ENCODE data around the gene PKM. TPM values are rescaled to one million over a fixed set of nuclear protein-coding genes. Genes with fewer than 3 reads are reported as not detected.
A peak's percentile ranks its signal among the peaks of the same experiment; 100 is the strongest.
"Not testable (repeated sequence)": the region's sequence is repeated elsewhere in the genome, so short reads cannot be mapped to it uniquely, and the experiment has no call there.

PKM gene
- total RNA-seq: 951 TPM

DNA sequence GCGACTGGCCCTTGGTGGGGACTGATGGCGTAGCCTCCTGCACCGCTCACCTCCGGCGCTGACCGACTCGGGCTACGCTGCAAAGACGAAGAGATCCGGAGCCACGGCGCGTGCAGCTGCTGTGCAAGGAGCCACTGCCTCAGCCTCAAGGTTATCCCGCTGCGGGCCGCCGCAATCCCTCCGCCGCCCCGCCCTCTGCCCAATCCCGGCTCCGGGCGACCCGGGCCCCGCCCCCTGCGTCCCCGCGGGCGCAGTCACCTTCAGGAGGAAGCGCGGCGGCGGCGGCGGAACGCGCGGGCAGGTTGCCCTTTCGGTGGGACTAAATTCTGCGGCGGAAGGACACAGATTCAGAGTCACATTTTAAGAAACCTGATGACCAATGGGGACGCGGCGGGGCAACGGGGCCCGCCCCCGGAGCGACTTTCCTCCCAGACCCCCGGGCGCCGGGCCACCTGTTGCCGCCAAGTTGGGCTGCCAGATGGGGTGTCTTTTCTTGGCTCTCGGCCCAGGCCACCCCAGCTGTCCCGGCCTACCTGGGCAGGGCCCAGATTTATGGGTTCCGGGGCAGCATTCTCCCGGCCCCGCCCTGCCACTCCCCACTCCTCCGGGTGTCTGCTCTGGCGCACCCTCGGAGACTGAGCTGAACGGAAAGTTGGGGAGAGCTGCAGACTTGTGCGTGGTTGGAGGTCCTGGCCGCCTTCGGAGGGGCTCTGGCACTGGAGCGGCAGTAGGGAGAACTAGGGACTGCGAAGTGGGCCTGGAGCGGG lies at the start of gene PKM:
TSS of gene PKM (minus strand) at position 125 of the 767 bp plus-strand sequence. CDS start 12,093 bp downstream, outside the sequence.
- DNase-seq: peak; percentile 98

DNA sequence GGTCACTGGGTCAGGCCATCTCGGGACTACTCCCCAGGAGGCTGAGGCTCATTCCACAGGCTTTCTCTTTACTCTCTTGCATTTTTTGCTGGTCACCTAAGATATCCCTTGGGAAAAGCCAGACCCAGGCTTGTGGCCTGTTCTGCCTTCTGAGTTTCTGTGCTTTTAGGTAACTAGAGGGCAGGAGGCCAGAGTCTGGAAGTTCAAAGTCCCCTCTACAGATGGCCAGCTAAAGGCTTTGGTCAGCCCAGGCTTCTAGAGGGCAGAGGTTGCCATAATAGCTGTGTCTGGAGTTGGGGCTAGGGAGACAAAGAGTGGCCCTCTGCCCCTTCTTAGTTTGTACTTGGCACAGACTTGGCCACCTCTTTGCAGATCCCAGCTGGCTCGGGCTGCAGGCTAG lies 49.8 kb upstream of the PKM start:
- DNase-seq: no peak

DNA sequence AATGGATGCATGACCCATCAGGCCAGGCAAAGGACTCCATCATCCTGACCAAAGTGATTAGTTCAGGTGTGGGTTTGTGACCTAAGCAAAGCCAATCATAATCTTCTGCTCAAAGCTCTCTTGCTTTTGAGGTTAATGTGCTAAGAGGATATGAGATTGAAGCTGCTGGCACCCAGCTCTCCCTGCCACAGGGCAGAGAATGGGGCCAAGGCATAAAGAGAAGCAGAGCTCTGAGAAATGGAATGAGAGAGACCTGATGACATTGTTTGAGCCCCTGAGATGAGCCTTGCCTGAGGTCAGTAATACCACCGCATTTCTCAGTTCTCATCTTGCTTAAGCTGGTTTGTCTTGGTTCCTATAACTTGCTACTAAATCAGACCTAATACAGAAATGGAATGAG lies 47.7 kb upstream of the PKM start:
- no peak for DNase-seq

DNA sequence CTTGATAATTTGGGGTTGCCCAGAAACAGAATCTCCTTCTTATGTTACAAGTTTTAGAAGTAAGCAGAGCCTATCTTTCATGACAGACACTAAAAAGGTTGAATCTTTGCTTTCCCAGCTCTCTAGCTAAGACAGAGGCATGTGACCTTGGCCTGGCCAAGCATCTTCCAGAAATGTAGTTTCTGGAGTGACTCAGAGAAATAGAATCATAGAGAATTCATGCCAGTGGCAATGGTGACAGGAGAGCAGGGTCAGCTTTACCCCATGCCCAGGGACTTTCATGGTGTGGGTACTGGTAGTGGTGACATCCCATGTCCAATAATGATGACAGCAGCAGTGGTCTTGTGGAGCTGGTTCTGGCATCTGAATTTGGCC lies 45.3 kb upstream of the PKM start:
- DNase-seq: no peak

DNA sequence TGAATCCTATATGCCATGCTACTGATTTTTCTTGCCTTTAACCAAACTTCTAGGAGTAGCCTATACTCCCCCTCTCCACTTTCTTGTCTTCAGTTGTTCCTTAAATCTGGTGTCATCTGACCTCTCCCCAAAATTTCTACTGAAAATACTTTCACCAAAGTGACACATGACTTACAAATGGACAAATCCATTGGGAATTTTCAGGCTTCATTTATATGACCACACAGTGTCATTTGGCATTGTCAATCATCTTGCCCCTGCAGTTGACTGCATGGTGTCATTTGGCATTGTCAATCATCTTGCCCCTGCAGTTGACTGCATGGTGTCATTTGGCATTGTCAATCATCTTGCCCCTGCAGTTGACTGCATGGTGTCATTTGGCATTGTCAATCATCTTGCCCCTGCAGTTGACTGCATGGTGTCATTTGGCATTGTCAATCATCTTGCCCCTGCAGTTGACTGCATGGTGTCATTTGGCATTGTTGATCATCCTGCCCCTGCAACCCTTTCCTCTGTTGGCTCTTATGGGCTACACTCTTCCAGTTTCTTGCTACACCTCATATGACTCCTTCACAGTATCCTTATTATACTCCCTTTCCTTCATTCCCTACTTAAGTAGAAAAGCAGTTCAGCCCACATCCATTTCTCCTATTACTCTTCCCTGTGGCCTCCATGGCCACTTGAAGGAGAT lies 44.8 kb upstream of the PKM start:
- DNase-seq: not testable (repeated sequence)

DNA sequence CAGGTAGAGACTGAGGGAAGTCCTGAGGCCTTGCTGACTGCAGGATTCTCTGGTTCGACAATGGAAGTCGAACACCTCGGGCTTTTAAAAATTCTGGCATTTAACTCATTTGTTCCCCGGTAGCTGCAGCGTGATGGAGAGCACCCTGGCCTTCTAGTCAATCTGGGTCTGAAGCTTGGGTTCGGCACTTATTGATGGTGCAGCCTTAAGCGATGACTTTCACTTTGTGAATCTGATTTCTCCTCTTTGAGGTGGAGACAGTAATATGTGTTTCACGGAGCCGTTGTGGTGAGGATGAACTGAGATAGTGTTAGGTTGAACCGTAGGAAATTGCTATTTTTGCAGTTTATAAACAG lies 42.0 kb upstream of the PKM start:
- DNase-seq: no peak

DNA sequence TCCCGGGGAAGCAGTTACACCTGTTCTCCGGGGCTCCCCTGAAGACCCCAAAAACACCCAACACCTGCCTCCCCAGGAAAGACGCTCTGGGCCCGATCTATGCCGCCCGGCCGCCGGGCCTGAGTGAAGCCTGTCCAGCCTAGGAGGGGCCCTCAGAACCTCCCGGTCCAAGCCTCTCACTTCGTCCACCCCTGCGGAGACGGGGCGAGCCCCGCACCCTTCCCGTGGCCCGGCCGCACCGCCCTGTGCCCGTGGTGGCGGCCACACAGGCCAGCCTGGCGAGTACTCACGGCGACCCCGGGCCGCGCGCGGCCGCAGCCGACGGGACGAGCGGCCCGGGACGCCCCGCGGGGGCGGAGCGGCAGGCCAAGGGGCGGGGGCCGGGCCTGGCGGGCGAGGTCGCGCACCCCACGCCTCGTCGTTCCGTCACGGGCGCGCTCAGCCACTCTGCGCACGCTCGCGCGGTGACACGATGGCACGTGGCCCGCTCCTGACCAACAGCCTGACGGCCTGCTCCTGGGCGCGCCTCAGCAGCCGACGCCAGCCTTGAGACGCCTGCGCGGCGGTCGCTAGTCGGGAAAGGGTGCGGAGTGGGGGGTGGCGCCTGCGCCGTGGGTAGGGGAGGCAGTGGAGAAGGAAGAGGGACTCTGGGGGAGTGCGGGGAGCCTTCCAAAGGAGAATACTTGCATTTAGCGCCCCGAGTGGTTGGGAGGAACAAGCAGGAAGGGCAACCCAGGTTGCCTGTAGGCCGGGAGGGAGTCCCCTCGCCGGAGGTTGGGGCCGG lies 41.4 kb upstream of the PKM start, which contains the start of gene PARP6:
TSS of gene PARP6 (minus strand) at position 342 of the 784 bp plus-strand sequence. CDS start 5,077 bp downstream, outside the sequence.
- peak; percentile 99 for DNase-seq

DNA sequence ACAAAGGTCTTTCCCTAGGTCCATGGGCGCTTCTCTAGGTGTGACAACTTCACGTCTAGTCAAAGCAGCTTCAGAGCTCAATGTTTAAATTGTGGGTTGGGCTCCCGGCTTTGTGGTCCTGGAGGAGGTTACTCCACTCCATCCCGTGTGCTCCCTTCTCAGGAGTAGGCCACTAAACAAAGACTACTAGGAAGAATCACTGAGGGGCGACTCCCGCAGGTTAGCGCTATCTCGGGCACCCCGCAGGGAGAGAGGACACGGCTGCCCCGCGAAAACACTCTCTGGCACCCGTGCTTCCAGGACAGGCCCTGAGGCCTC lies 40.9 kb upstream of the PKM start:
- DNase-seq: peak; percentile 31

DNA sequence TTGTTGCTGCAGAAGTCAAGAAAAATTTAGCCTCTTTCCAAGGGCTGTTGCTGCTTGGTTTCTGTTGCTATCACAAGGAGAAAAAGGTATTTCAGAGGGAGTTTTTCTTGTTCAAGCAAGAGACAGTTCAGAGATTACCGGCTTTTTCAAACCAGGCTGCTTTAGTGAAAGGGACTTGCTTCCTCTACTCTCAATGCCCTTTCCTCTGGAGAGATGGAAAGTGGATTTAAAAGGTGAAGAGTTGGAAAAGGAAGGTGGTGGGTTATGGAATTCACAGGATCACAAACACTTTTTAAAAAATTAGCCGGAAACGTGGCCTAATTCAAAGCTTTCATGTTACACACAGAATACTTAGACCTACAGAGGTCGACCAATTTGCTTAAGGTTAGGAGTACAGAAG lies 40.2 kb upstream of the PKM start:
- no peak for DNase-seq

DNA sequence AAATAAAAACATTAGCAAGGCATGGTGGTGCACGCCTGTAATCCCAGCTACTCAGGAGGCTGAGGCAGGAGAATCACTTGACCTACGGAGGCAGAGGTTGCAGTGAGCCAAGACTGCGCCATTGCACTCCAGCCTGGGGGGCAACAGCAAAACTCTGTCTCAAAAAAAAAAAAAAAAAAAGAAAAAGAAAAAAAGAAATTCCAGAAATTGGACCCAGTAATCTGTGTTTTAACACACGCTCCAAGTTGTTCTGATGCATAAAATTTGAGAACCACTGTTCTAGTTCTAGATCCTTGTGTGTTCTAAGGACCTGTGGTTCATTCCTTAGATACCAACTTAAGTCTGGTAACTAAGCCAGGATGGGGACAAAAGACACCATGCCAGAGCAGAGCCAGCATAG lies 38.7 kb upstream of the PKM start:
- DNase-seq: no peak

DNA sequence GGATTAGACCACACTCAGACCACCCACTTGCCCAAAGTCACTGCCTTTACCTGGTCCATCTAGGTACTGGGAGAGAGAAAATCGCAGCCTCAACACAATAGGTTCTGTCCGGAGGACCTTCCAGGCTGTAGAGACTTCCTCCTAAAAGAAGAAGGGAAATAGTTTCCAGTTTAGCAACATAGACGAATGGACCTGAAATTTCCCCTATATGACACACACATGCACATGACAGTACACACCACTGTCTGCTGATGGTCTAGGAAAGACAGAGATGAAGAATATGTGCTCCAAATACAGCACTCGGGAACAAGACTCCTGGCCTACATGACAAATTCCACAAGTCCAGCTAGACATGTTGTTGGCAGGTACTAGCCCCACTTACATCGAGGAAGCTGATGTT lies 34.0 kb upstream of the PKM start:
- DNase-seq: no peak

DNA sequence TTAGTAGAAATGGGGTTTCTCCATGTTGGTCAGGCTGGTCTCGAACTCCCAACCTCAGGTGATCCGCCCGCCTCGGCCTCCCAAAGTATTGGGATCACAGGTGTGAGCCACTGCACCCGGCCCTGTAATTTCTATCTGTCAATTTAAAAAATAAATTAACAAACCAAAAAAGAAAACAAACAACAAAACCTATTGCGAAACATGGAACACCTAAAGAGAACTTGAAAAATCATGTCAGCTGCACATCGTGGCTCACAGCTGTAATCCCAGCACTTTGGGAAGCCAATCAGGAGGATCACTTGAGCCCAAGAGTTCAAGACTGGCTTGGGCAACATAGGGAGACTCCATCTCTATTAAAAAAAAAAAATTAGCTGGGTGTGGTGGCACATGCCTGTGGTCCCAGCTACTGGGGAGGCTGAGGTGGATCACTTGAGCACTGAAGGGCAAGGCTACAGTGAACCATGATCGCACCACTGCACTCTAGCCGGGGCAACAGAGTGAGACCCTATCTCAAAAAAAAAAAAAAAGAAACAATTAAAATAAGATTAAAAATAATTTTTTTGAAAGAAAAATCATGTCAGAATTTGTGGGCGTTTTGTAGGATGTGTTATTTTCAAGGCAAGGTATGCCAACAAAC lies 21.8 kb upstream of the PKM start:
- DNase-seq: no peak

DNA sequence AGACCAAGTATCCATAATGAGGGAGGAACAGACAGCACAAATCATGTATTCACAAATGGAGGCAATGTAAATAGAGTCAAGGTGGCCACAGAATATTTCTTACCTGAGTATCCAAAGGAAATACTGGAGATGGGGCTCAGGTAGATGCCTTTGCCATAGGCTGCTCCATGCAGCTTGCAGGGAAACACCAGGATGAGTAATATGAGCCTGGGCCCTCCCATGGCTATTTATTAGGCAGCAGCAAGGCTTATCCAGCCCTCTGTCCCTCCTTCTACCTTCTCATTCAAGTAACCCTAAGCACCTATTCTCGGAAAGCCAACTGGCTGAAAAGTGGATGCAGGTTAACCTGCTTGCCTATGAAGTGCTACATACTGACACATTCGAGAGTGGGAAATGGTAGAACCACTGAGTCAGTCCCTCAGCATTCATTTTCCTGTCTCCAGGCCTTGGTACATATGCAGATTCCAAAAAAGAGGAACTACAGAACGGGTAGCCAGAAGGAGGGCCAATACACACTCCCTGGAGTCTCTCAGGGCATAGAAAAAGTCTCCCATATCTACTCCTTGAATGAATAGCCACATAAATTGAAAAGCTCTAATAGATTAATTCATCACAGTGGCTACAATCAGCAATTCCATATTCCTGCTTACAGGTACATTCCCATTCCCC lies 18.3 kb upstream of the PKM start:
- no peak for DNase-seq

DNA sequence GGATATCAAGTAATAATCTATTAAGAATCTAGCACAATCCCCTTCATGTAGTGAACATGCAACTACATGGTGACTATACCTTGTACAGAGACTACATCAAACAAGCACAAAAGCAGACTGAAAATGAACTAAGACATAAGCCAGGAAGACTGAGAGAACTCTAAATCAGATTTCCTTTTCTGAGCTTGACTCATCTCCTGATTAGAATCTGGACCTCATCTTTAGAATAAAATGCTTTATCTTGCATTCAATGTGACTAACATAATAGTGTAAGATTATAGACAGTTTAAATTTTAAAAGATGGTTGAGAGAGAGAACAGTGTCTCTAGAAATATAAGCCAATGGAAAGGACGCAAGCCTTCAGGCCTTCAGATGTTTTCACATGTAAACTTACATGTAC lies 17.5 kb upstream of the PKM start:
- DNase-seq: no peak

DNA sequence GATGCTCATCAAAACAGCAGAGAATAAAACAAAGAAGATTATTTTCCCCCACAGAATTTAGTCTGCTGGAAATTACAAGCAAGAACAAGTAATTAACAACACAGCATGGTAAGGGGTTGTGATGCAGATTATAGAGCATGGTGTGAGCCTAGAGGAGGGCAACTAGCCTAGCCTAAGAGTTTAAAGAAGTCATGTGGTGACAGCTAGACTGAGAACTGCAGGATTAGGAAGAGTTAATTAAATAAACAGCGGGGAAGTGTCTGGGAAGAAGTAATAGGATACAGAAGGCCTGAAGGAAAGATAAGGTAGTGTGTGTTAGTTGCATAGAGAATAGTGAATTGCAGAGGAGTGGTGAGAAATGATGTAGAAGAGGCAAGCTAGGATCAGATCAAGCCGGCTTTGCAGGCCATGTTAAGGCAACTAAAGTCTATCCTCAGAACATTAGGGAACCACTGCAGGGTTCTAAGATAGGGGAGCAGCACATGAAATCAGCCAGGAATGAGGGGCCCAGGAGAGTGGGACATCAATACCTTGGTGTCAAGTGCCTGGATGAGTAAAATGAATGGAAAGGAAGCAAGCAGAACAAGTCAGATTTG lies 11.9 kb upstream of the PKM start:
- DNase-seq: no peak

DNA sequence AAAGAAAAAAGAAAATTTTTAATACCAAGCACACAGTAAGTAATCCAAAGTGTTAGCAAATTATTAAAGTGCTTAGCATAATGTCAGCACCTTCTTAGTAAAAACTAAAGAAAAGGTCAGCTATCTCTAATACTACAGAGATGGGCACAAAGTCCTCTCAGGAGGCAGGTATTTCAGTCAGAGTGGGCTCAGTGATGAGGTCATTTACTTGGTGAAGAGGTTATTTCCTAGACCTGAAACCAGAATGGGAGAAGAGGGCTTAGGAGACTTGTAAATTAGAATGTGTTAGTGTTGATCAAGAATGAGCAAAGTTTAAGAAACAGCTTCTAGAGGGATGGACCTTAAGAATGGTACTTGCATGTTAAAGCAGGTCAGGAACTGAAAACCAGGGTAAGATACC lies 8.7 kb upstream of the PKM start:
- DNase-seq: no peak

DNA sequence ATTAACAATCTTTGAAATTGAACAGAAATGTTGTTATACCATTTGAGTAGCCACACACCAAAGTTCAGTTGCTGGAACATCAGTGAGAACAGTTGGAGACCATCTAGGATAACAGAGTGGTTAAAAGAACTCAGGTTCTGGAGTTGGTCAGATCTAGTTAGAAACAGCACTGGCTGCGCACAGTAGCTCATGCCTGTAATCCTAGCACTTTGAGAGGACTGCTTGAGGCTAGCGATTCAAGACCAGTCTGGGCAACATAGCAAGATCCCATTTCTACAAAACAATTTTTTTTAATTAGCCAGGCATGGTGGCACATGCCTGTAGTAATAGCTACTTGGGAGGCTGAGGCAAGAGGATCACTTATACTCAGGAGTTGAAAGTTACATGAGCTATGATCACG lies 7.6 kb upstream of the PKM start:
- DNase-seq: no peak

DNA sequence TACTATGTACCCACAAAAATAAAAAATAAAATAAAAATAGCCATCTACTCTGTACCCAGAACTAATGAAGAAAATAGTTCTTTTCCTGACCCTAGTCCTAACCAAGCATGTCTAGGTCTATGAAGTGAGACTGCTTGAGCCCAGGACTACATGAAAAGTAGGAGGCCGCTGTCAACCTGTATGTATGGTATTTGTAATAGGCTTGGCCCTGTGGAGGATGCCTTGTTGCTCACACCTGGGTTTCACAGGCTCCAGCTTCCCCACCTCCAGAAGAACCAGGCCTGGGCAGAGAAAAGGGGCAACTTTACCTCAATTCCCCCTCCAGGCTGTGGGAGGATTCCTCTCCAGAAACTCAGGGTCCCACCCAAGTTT lies 6.8 kb upstream of the PKM start:
- DNase-seq: no peak

DNA sequence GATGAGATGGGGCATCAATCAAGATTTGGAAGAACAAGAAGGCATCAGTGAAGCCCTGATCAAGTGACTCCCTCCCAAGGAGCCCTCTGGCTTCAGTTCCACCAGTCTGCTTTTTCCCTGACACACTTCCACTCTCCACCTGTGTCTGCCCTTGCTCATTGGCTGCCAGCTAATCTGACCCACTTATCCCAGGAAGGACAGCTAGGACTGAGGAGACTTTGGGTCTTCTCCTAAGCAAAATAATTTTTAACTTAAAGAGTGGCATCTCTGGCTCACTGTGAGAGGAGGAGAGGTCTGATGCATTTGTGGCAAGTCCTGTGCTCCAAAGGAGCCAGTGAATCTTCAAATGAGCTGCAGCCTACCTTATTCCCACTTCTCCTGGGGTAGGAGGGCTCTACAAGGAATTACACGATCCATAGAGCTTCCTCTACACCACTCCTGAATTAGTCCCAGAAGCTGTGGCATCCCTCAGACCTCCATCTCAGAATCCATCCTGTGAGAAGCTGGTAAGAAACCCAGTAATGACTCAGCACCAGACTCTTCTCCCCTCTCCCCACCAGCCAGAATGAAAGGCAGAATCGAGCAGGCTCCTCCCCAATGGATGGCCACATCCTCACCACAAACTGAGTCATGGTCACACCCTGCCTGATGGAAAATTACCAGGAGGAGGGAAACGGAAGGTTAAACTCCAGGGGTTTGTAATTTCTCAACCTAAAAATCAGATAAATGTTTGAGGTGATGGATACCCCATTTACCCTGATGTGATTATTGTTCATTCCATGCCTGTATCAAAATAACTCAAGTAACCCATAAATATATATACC lies 6.3 kb upstream of the PKM start:
- no peak for DNase-seq

DNA sequence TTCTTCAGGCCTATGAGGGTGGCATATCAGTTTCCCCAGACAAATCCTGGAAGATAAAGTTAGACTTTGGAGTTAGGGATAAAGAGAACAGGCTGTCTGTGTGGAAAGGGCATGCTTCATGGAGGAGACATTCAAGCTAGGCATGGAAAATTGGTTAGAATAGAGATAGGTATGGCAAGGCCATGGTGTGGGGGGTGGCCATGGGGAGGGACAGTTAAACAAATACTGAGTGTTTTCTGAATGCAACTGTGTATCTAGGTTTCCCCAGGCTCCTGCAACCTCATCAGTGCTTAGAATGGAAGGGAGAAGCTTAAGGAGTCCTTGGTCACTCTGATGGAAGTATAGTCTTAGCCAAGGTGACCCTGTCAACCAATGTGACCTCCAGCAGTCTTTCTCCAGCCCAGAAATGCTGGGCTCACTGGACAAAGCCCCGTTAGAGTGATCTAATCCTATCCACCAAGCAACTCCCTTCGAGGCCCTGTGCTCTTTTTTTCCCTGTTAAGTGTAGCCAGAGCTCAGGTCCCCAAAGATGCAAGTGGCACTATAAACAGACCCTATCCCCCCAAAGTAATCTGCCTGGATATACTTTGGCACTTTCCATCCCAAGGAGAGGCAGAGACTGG lies 5.5 kb upstream of the PKM start:
- no peak for DNase-seq

DNA sequence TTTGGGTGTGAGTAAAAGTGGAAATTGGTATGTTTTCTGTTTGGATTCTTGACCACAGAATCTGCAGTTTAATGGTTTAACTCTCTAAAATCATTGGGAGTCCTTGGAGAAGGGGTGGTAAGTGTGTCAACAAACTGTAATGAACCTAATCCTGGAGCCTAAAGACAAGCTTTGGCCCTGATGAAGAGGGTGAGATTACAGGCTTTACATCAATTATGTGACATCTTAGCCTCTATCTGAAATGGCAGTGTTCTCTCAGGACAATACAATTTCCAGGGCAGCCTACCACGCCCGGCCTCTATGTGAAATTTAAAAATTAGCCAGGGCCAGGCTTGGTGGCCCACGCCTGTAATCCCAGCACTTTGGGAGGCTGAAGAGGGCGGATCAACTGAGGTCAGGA lies 4.3 kb upstream of the PKM start:
- DNase-seq: no peak
